Fibroblast of lung (primary cell): Measurements from ENCODE around the gene PANX2. TPM values are rescaled to one million over a fixed set of nuclear protein-coding genes. Genes with fewer than 3 reads are reported as not detected.

Source experiments
- DNase-seq, 2 donors: peaks; one replicate each; pipeline versions ENCODE4 v3.0.0 to v3.0.0-alpha.2; 2010; ENCODE audit warnings: low read depth in 2 of 2
- H2AFZ ChIP-seq: 2 replicates; pipeline ENCODE4 v1.5.1; 2012; ENCODE audit warnings: low read length, control low read depth, inconsistent platforms
- H3K27ac ChIP-seq: 2 replicates; pipeline ENCODE4 v1.5.1; 2011; ENCODE audit warnings: low read length, control low read depth; ENCODE audit not compliant: insufficient read depth
- H3K27me3 ChIP-seq: 2 replicates; pipeline ENCODE4 v1.5.1; 2011; ENCODE audit warnings: mild to moderate bottlenecking, low read length; ENCODE audit not compliant: control insufficient read depth, insufficient read depth
- H3K36me3 ChIP-seq: 2 replicates; pipeline ENCODE4 v1.5.1; 2011; ENCODE audit warnings: low read length; ENCODE audit not compliant: control insufficient read depth, insufficient read depth
- H3K4me1 ChIP-seq: 2 replicates; pipeline ENCODE4 v1.5.1; 2011; ENCODE audit warnings: low read length; ENCODE audit not compliant: control insufficient read depth, insufficient read depth; ENCODE audit errors: extremely low read depth
- H3K4me2 ChIP-seq: 2 replicates; pipeline ENCODE4 v1.5.1; 2011; ENCODE audit warnings: low read length, control low read depth; ENCODE audit not compliant: insufficient read depth; ENCODE audit errors: extremely low read depth
- H3K4me3 ChIP-seq, 4 experiments: fragments of 200-600 bp in 1 of 4; sonication (generic) in 1 of 4; replicated peaks in 1 of 4; 2 replicates each; pipeline ENCODE4 v1.5.1; 2011 to 2016; ENCODE audit warnings: low read length in 4 of 4, low read depth in 3 of 4, mild to moderate bottlenecking in 3 of 4, control low read depth in 2 of 4, inconsistent platforms in 1 of 4, mixed read lengths in 1 of 4; ENCODE audit not compliant: insufficient read depth in 1 of 4; ENCODE audit errors: control extremely low read depth in 1 of 4
- H3K79me2 ChIP-seq: 2 replicates; pipeline ENCODE4 v1.5.1; 2012; ENCODE audit warnings: mild to moderate bottlenecking, low read length, inconsistent platforms; ENCODE audit not compliant: control insufficient read depth, insufficient read depth
- H3K9ac ChIP-seq: 2 replicates; pipeline ENCODE4 v1.5.1; 2011; ENCODE audit warnings: mild to moderate bottlenecking, low read length, control low read depth; ENCODE audit not compliant: insufficient read depth
- H3K9me3 ChIP-seq: 2 replicates; pipeline ENCODE4 v1.5.1; 2012; ENCODE audit warnings: low read depth, low read length; ENCODE audit not compliant: control insufficient read depth, insufficient read depth
- H4K20me1 ChIP-seq: 2 replicates; pipeline ENCODE4 v1.5.1; 2011; ENCODE audit warnings: low read length; ENCODE audit not compliant: control insufficient read depth, insufficient read depth; ENCODE audit errors: extremely low read depth
- EZH2 ChIP-seq: IDR thresholded peaks from 2 replicates; pipeline ENCODE4 v1.5.1; 2012; ENCODE audit warnings: low read length, control low read depth, mild to moderate bottlenecking; ENCODE audit errors: missing control alignments
- polyA plus RNA-seq, 2 donors: library from polyadenylated mRNA; depleted of rRNA in 1 of 2; stranded (reverse) in 1 of 2; unstranded in 1 of 2; fragments of >200 nt; gene quantifications; 2 replicates each; pipeline ENCODE4 v1.2.1, GENCODE V29; 2011 to 2012; ENCODE audit warnings: missing spikeins in 1 of 2
- total RNA-seq: library from RNA; depleted of rRNA; stranded (reverse); fragments of >200 nt; gene quantifications from 2 replicates; pipeline ENCODE4 v1.2.1, GENCODE V29; 2014
- TF ChIP-seq, protein P1 (sequence below), 2 donors: IDR thresholded peaks in 1 of 2; conservative IDR thresholded peaks in 1 of 2; 1 replicate in 1 of 2; 2 replicates in 1 of 2; pipeline ENCODE4 v1.5.1; 2011 to 2012; ENCODE audit warnings: low read length in 2 of 2, control low read depth in 1 of 2, inconsistent platforms in 1 of 2, low read depth in 1 of 2, mild to moderate bottlenecking in 1 of 2

The PANX2 gene
- total and polyA plus RNA-seq, 2 donors (not counting 1 experiment from before 2014, with no cell fraction given) = 0.17 to 0.45 TPM

DNA sequence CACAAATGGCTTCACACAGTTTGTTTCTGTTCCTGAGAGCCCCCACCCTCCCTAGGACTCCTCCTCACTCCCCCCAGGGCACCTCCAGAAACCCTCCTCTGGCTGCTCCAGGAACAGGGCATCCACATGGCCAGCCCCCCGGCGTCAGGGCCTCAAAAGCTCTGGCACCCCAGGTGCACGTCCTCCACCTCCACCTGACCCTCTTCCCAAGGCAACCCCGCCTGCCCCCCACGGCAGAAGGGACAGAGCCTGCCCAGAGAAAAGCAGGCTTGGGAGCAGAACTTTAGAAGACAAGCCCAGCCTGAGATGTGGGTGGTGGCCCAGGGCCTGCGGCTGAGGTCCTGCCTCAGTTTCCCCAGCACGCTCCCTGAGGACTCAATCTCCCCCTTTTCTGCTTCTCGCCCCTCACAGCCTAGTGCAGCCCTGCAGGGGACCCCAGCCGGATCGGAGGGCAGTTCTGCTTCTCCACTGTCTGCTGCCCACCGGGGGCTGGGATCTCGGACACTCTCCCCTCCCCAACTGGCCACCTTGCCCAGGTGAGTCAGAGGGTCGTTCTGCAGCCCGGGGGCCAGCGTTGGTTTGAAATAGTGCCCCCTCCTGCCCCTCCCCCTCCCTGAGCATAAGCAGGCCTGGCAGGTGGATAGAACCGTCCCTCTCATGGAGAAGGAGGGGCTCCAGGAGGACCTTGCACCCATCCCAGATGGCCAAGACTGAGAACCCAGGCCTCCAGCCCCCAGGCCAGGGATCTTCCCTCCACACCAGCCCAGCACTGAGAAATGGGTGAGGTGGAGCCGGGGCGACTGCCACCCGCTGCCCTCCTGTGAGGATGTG, 12.8 kb downstream of the PANX2 start:
- Histone ChIP-seq H3K4me3 (no peak overlapping the region), H3K9me3 (no peaks in the 10 kb centered on the region), H4K20me1 (no peaks in the 10 kb centered on the region), H3K27ac (no peak overlapping the region), H3K4me2 (no peak overlapping the region), H3K27me3 (no peaks in the 10 kb centered on the region), H3K36me3 (no peaks in the 10 kb centered on the region), H3K4me1 (peaks cover 5% of the 10 kb centered on the region), H3K9ac (no peak overlapping the region), H2AFZ (no peak overlapping the region), H3K79me2 (peaks cover 9% of the 10 kb centered on the region)
- TF ChIP-seq, protein P1, sequence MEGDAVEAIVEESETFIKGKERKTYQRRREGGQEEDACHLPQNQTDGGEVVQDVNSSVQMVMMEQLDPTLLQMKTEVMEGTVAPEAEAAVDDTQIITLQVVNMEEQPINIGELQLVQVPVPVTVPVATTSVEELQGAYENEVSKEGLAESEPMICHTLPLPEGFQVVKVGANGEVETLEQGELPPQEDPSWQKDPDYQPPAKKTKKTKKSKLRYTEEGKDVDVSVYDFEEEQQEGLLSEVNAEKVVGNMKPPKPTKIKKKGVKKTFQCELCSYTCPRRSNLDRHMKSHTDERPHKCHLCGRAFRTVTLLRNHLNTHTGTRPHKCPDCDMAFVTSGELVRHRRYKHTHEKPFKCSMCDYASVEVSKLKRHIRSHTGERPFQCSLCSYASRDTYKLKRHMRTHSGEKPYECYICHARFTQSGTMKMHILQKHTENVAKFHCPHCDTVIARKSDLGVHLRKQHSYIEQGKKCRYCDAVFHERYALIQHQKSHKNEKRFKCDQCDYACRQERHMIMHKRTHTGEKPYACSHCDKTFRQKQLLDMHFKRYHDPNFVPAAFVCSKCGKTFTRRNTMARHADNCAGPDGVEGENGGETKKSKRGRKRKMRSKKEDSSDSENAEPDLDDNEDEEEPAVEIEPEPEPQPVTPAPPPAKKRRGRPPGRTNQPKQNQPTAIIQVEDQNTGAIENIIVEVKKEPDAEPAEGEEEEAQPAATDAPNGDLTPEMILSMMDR (conservative IDR thresholded peaks at IDR 0.05 in 1 of 2, IDR thresholded peaks at IDR 0.05 in 1 of 2; ENCODE audit: low read depth in 1 of 2, low read length in 2 of 2) = no peak
- no peak for TF ChIP-seq EZH2
- no peak for DNase-seq

DNA sequence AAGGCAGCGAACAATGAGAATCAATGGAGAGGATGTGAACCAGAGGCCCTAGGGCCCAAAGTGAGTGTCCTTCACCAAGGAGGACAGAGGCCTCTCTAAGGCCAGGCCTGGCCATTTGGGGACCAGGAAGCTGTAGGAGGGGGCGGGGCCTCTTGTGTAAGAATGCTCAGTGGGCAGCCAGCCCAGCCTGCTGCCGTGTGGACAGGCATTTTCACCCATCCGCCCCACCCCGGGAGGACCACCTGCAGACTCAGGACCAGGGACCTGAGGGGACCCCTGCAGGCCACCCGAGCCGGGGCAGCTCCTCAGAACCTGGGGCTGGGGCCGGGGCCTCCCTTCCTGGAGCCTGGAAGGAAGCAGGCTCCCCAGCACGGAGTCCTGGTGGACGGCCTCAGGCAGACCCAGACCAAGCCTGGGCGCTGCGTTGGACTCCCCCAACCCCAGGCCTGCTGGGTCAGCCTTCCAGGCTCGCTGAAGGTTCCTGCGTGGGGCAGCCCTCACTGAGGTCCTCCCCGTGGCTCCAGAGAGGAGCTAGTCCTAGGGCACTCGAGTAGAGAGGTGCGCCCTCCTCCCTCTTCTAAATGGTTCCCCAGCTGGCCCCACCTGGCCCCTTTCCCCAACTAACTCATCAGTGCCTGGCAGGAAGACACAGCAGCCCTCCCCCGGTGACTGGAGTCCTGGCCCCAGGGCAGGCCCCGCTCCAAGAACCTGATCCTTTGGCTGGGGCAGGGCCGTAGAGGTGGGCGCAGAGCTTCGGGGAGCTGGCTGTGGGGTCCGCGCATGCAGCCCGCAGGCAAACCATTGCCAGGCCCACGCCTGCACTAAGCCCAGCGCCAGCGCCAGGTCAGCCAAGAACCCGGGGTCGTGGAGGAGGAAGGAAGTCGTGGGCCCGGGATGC, 13.7 kb downstream of the PANX2 start:
- Histone ChIP-seq H3K9ac (no peak overlapping the region), H3K27ac (no peak overlapping the region), H3K9me3 (no peaks in the 10 kb centered on the region), H2AFZ (peak overlapping the region; percentile 23), H3K36me3 (peaks cover 5% of the 10 kb centered on the region), H3K4me1 (peaks cover 5% of the 10 kb centered on the region), H3K27me3 (no peaks in the 10 kb centered on the region), H3K79me2 (peaks cover 16% of the 10 kb centered on the region), H4K20me1 (no peaks in the 10 kb centered on the region), H3K4me2 (peak overlapping the region; percentile 5), H3K4me3 (no peak overlapping the region)
- DNase-seq = peak; percentile 51
- TF ChIP-seq EZH2 = no peak
- TF ChIP-seq, protein P1 (conservative IDR thresholded peaks at IDR 0.05 in 1 of 2, IDR thresholded peaks at IDR 0.05 in 1 of 2; ENCODE audit: low read depth in 1 of 2, low read length in 2 of 2) = no peak

DNA sequence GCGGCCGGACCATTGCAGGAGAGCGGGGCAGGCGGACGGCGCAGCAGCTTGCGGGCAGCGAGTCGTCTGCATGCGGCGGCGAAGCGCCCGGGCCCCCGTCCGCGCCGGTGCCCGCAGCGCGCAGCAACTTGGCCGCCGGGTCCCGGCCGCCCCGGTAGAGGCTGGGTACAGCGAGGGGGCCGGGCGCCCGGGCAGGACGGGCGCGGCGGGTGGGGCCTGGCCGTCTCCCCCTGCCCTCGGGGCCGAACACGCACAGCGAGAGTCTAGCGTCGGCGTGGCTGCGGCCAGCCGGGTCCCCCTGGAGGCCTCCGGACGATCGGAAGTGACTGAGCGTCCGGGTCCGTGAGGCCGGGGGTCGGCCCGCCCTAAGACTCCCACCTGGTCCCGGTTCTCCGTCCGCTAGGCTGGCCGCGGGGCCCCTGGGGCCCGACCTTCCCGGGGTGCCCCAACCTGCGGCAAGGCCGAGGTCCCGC, 14.4 kb downstream of the PANX2 start:
- Histone ChIP-seq H3K36me3 (peaks cover 5% of the 10 kb centered on the region), H3K27ac (no peak overlapping the region), H3K9me3 (no peaks in the 10 kb centered on the region), H3K79me2 (peaks cover 19% of the 10 kb centered on the region), H2AFZ (peak overlapping the region; percentile 96), H3K4me3 (peak overlapping the region; percentile 41 to 58 (median 48)), H3K9ac (peak overlapping the region; percentile 53), H3K27me3 (no peaks in the 10 kb centered on the region), H3K4me1 (peaks cover 10% of the 10 kb centered on the region), H4K20me1 (no peaks in the 10 kb centered on the region), H3K4me2 (peak overlapping the region; percentile 87)
- DNase-seq = no peak
- TF ChIP-seq EZH2 = no peak
- TF ChIP-seq, protein P1 (conservative IDR thresholded peaks at IDR 0.05 in 1 of 2, IDR thresholded peaks at IDR 0.05 in 1 of 2; ENCODE audit: low read depth in 1 of 2, low read length in 2 of 2) = no peak
